Trophoblast cell (in vitro differentiated cells and primary cell): ENCODE measurements around the gene FGF22.

ENCODE experiments used
- DNase-seq, 2 donors: peaks; one replicate each; pipeline ENCODE4 v3.0.0-alpha.2; 2016
- H2AFZ ChIP-seq: 2 replicates; pipeline ENCODE4 v1.6.1; 2013; ENCODE audit warnings: low read length, moderate library complexity, mild to moderate bottlenecking; ENCODE audit not compliant: insufficient read depth, poor library complexity
- H2AK5ac ChIP-seq: 2 replicates; pipeline ENCODE4 v1.6.1; 2013; ENCODE audit warnings: mild to moderate bottlenecking, low read length
- H2BK120ac ChIP-seq: 2 replicates; pipeline ENCODE4 v1.6.1; 2013; ENCODE audit warnings: low read length, mild to moderate bottlenecking, moderate library complexity; ENCODE audit not compliant: insufficient read depth, poor library complexity
- H2BK12ac ChIP-seq: 2 replicates; pipeline ENCODE4 v1.6.1; 2013; ENCODE audit warnings: mild to moderate bottlenecking, low read length, moderate library complexity
- H2BK5ac ChIP-seq: 2 replicates; pipeline ENCODE4 v1.6.1; 2013; ENCODE audit warnings: low read length, low read depth, moderate library complexity, mild to moderate bottlenecking; ENCODE audit not compliant: poor library complexity
- H3K14ac ChIP-seq: 2 replicates; pipeline ENCODE4 v1.6.1; 2013; ENCODE audit warnings: mild to moderate bottlenecking, low read length
- H3K18ac ChIP-seq: 2 replicates; pipeline ENCODE4 v1.6.1; 2013; ENCODE audit warnings: mild to moderate bottlenecking, low read length
- H3K23ac ChIP-seq: 2 replicates; pipeline ENCODE4 v1.6.1; 2013; ENCODE audit warnings: low read length
- H3K27ac ChIP-seq: 2 replicates; pipeline ENCODE4 v1.5.1; 2013; ENCODE audit warnings: low read depth, mild to moderate bottlenecking, inconsistent platforms, low read length, moderate library complexity
- H3K27me3 ChIP-seq: 2 replicates; pipeline ENCODE4 v1.6.1; 2013; ENCODE audit warnings: inconsistent platforms, mild to moderate bottlenecking, low read length, moderate library complexity; ENCODE audit not compliant: insufficient read depth
- H3K36me3 ChIP-seq, 2 experiments: 1 replicate in 1 of 2; 2 replicates in 1 of 2; pipeline ENCODE4 v1.6.1; 2013; ENCODE audit warnings: low read length in 2 of 2, mild to moderate bottlenecking in 2 of 2, moderate library complexity in 1 of 2; ENCODE audit not compliant: insufficient read depth in 2 of 2, control insufficient read depth in 1 of 2
- H3K4ac ChIP-seq: 2 replicates; pipeline ENCODE4 v1.6.1; 2013; ENCODE audit warnings: low read depth, mild to moderate bottlenecking, low read length, moderate library complexity
- H3K4me1 ChIP-seq, 2 experiments: 1 replicate in 1 of 2; 2 replicates in 1 of 2; pipeline ENCODE4 v1.6.1; 2013; ENCODE audit warnings: low read length in 2 of 2, mild to moderate bottlenecking in 2 of 2, moderate library complexity in 1 of 2; ENCODE audit not compliant: insufficient read depth in 2 of 2, control insufficient read depth in 1 of 2
- H3K4me2 ChIP-seq: 2 replicates; pipeline ENCODE4 v1.6.1; 2013; ENCODE audit warnings: inconsistent platforms, mild to moderate bottlenecking, low read length, moderate library complexity
- H3K4me3 ChIP-seq: 2 replicates; pipeline ENCODE4 v1.5.1; 2013; ENCODE audit warnings: mild to moderate bottlenecking, low read depth, low read length, inconsistent platforms
- H3K79me1 ChIP-seq: one replicate; pipeline ENCODE4 v1.6.1; 2013; ENCODE audit warnings: low read length
- H3K79me2 ChIP-seq: 2 replicates; pipeline ENCODE4 v1.6.1; 2013; ENCODE audit warnings: low read length, mild to moderate bottlenecking; ENCODE audit not compliant: control insufficient read depth, insufficient read depth, poor library complexity
- H3K9ac ChIP-seq: 2 replicates; pipeline ENCODE4 v1.6.1; 2013; ENCODE audit warnings: mild to moderate bottlenecking, low read length
- H3K9me3 ChIP-seq: 2 replicates; pipeline ENCODE4 v1.6.1; 2013; ENCODE audit warnings: low read depth, mild to moderate bottlenecking, control low read depth, inconsistent platforms, low read length; ENCODE audit not compliant: insufficient read depth
- H4K12ac ChIP-seq: 2 replicates; pipeline ENCODE4 v1.6.1; 2013; ENCODE audit warnings: low read depth, mild to moderate bottlenecking, low read length, moderate library complexity
- H4K8ac ChIP-seq: 2 replicates; pipeline ENCODE4 v1.6.1; 2013; ENCODE audit warnings: low read depth, mild to moderate bottlenecking, low read length, moderate library complexity
- H4K91ac ChIP-seq: one replicate; pipeline ENCODE4 v1.6.1; 2013; ENCODE audit warnings: low read depth, mild to moderate bottlenecking, low read length, moderate library complexity
- WGBS: extraction: QIAGEN DNeasy Blood & Tissue Kit; methylation state at CpG from one replicate; pipeline ENCODE4 v1.1.7; 2013; ENCODE audit warnings: missing lambda C conversion rate; ENCODE audit not compliant: insufficient read length, insufficient coverage; ENCODE audit errors: extremely low coverage; 5-methylcytosine and 5-hydroxymethylcytosine counted together

The FGF22 gene

GRCh38 chr19:656751-657559, 17.3 kb downstream of the FGF22 start:
- Histone ChIP-seq H3K79me1 (no peaks in the 10 kb centered on the region), H4K91ac (no peak overlapping the region), H2BK12ac (no peak overlapping the region)

GRCh38 chr19:657611-658010, 17.9 kb downstream of the FGF22 start:
- H2AFZ ChIP-seq = no peak overlapping the region
- peaks cover 7 to 10% of the 10 kb centered on the region in 2 experiments for H3K4me1 ChIP-seq
- peak overlapping the region; percentile 99 for H3K4ac ChIP-seq
- H3K18ac ChIP-seq = peak overlapping the region; percentile 14
- H3K79me1 ChIP-seq = peaks cover 5% of the 10 kb centered on the region
- no peak overlapping the region for H2BK120ac ChIP-seq
- peaks cover 51 to 66% of the 10 kb centered on the region in 2 experiments for H3K36me3 ChIP-seq
- no peak overlapping the region for H4K8ac ChIP-seq
- H3K14ac ChIP-seq = no peak overlapping the region
- H3K4me3 ChIP-seq = no peak overlapping the region
- H3K27me3 ChIP-seq = no peaks in the 10 kb centered on the region
- no peak overlapping the region for H3K4me2 ChIP-seq
- no peak overlapping the region for H3K27ac ChIP-seq
- no peak overlapping the region for H4K91ac ChIP-seq
- DNase-seq = no peak
- peaks cover 64% of the 10 kb centered on the region for H3K79me2 ChIP-seq
- no peak overlapping the region for H2AK5ac ChIP-seq
- no peak overlapping the region for H2BK5ac ChIP-seq
- H3K9me3 ChIP-seq = peaks cover 2% of the 10 kb centered on the region
- no peak overlapping the region for H4K12ac ChIP-seq
- H3K9ac ChIP-seq = no peak overlapping the region
- H2BK12ac ChIP-seq = no peak overlapping the region
- no peak overlapping the region for H3K23ac ChIP-seq
- WGBS = no CpG with 5 or more reads among the region's 19 CpGs

More at GRCh38 chr19:656751-657559, 17.3 kb downstream of the FGF22 start:
- peak overlapping the region; percentile 14 for H3K18ac ChIP-seq
- H2BK120ac ChIP-seq = no peak overlapping the region
- no peak overlapping the region for H2AFZ ChIP-seq
- H3K4me1 ChIP-seq = peaks cover 7 to 9% of the 10 kb centered on the region in 2 experiments
- no peak overlapping the region for H3K4me2 ChIP-seq
- H3K27me3 ChIP-seq = no peaks in the 10 kb centered on the region
- H3K4me3 ChIP-seq = no peak overlapping the region
- H3K27ac ChIP-seq = no peak overlapping the region
- H3K36me3 ChIP-seq = peaks cover 57 to 72% of the 10 kb centered on the region in 2 experiments
- no peak overlapping the region for H3K14ac ChIP-seq
- no peak for DNase-seq
- no peak overlapping the region for H2AK5ac ChIP-seq
- H2BK5ac ChIP-seq = no peak overlapping the region
- H3K79me2 ChIP-seq = peaks cover 58% of the 10 kb centered on the region
- H3K9ac ChIP-seq = no peak overlapping the region
- WGBS = no CpG with 5 or more reads among the region's 43 CpGs
- peak overlapping the region; percentile 99 for H3K4ac ChIP-seq
- H4K12ac ChIP-seq = no peak overlapping the region
- no peak overlapping the region for H3K23ac ChIP-seq
- H3K9me3 ChIP-seq = peaks cover 2% of the 10 kb centered on the region
- H4K8ac ChIP-seq = no peak overlapping the region

- Histone ChIP-seq H3K79me2 (peaks cover 66% of the 10 kb centered on the region), H2AK5ac (no peak overlapping the region), H3K23ac (no peak overlapping the region), H2AFZ (no peak overlapping the region), H2BK12ac (no peak overlapping the region), H4K91ac (no peak overlapping the region), H3K4ac (peak overlapping the region; percentile 99), H4K8ac (no peak overlapping the region), H3K4me2 (no peak overlapping the region), H3K27me3 (no peaks in the 10 kb centered on the region), H3K79me1 (peaks cover 9% of the 10 kb centered on the region), H2BK5ac (no peak overlapping the region), H3K4me1 (peaks cover 7 to 10% of the 10 kb centered on the region in 2 experiments), H3K36me3 (peaks cover 45 to 59% of the 10 kb centered on the region in 2 experiments), H3K9me3 (no peaks in the 10 kb centered on the region), H3K9ac (no peak overlapping the region), H2BK120ac (no peak overlapping the region), H4K12ac (no peak overlapping the region), H3K14ac (no peak overlapping the region), H3K4me3 (no peak overlapping the region), H3K27ac (no peak overlapping the region), H3K18ac (no peak overlapping the region)
- DNase-seq = no peak
- no CpG with 5 or more reads among the region's 33 CpGs for WGBS
These were observed 18.6 kb downstream of the FGF22 start for GRCh38 chr19:658059-658839.

- H3K4me1 ChIP-seq = peaks cover 11 to 15% of the 10 kb centered on the region in 2 experiments
- WGBS = no CpG with 5 or more reads among the region's 50 CpGs
- no peak overlapping the region for H4K91ac ChIP-seq
- H3K9ac ChIP-seq = no peak overlapping the region
- H4K8ac ChIP-seq = no peak overlapping the region
- no peaks in the 10 kb centered on the region for H3K27me3 ChIP-seq
- no peak overlapping the region for H2BK12ac ChIP-seq
- peaks cover 67% of the 10 kb centered on the region for H3K79me2 ChIP-seq
- H3K14ac ChIP-seq = no peak overlapping the region
- peaks cover 36 to 50% of the 10 kb centered on the region in 2 experiments for H3K36me3 ChIP-seq
- H3K23ac ChIP-seq = no peak overlapping the region
- no peak overlapping the region for H2BK5ac ChIP-seq
- peaks cover 14% of the 10 kb centered on the region for H3K79me1 ChIP-seq
- H3K4ac ChIP-seq = peak overlapping the region; percentile 99
- no peak overlapping the region for H3K27ac ChIP-seq
- DNase-seq = peak in 1 of 2 donors; percentile 42
- H3K4me3 ChIP-seq = no peak overlapping the region
- H2AFZ ChIP-seq = peak overlapping the region; percentile 13
- H2AK5ac ChIP-seq = no peak overlapping the region
- peaks cover 2% of the 10 kb centered on the region for H3K9me3 ChIP-seq
- H4K12ac ChIP-seq = no peak overlapping the region
- no peak overlapping the region for H2BK120ac ChIP-seq
- H3K4me2 ChIP-seq = no peak overlapping the region
- no peak overlapping the region for H3K18ac ChIP-seq
These were observed 19.5 kb downstream of the FGF22 start for GRCh38 chr19:658916-659839.
